GM21723 (cell line): ENCODE data around the gene PPP4C.

Experiments used
- ATAC-seq: cut with Tn5 transposase; IDR thresholded peaks from one replicate; pipeline ENCODE4 v1.9.1; 2021; ENCODE audit warnings: mild to moderate bottlenecking, moderate library complexity; ENCODE audit not compliant: unreplicated experiment

PPP4C gene

GRCh38 chr16:30079480-30079879 is 3.7 kb downstream of the PPP4C start:
- ATAC-seq = no peak

- no peak for ATAC-seq
Observed at GRCh38 chr16:30082545-30083090, 6.8 kb downstream of the PPP4C start.

DNA sequence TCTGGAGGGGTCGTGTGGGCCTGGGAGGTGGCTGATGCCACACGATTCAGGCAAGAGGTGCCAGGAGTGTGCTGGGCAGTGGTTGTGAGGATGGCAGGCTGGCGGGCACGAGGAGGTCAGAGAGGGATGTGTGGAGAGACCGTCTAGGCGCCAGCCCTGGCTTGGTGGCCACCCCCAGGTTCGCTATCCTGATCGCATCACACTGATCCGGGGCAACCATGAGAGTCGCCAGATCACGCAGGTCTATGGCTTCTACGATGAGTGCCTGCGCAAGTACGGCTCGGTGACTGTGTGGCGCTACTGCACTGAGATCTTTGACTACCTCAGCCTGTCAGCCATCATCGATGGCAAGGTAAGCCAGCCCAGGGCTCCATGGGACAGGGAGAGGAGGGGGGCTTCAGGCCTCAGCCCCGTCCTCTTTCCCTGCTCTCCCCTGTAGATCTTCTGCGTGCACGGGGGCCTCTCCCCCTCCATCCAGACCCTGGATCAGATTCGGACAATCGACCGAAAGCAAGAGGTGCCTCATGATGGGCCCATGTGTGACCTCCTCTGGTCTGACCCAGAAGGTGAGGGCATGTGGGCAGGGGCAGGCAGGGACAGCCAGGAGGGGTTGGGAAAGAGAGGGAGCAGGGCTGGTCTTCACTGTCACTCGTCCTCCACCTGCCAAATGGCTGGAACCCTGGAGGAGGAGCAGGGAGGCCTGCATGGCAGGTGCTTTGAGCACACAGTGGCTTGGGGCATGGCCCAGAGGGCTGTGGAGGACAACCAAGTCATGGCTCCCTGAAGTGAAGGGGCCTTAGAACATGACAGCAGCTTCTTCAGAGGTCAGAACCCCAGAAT is 7.6 kb downstream of the PPP4C start:
- ATAC-seq = no peak

- no peak for ATAC-seq
Observed at GRCh38 chr16:30084096-30084815, 8.5 kb downstream of the PPP4C start.

DNA sequence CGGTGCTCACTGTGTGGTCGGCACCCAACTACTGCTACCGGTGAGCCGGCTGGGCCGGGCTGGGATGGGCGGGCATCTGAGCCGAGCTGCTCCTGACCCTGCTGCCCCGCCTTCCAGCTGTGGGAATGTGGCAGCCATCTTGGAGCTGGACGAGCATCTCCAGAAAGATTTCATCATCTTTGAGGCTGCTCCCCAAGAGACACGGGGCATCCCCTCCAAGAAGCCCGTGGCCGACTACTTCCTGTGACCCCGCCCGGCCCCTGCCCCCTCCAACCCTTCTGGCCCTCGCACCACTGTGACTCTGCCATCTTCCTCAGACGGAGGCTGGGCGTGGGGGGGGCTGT is 9.0 kb downstream of the PPP4C start:
- ATAC-seq = no peak

DNA sequence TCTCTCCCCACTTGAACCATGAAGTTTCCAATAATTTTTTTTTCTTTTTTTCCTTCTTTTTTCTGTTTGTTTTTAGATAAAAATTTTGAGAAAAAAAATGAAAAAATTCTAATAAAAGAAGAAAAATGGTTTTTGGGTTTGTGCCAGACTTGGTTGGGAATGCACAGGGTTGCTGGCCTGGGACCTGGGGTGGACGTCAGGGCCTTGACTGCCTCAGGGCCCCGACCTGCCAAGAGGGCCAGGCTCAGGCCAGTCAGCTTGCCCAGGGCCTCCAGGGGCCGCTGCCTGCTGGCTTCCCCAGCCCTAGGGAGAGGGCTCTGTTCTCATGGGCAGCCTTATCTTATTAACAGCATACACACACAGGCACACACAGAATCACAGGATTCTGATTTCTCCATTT is 9.5 kb downstream of the PPP4C start:
- no peak for ATAC-seq

- no peak for ATAC-seq
Observed at GRCh38 chr16:30085820-30086219, 10.0 kb downstream of the PPP4C start.

GRCh38 chr16:30086291-30087140 is 10.7 kb downstream of the PPP4C start:
- ATAC-seq = no peak

DNA sequence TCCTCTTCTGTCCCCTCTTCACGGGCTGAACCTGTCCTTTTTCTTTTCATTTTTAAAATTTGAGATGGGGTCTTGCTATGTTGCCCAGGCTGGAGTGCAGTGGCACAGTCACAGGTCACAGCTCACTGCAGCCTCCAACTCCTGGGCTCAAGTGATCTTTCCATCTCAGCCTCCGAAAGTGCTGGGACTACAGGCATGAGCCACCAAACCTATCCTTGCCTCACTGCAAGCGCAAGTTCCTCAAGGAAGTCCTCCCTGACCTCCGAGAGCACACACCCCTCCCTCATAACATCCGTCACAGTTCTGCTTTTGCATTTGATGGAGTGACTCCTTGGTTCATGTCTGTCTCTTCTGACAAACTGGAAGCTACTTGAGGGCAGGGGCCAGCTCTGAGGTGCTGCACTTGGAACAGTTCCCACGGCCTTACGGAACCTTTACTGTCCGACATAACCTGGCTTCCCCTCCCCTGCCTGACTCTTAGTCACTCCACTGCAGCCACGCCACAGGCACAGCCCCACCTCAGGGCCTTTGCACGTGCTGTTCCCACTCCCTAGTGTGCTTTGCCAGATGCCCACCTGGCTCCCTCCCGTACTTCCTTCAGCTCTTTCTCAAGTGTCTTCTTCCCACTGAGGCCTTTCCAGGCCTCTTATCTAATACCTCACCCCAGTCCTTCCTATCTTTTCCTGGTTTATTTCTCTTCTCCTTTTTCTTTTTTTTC is 11.5 kb downstream of the PPP4C start:
- ATAC-seq = no peak

DNA sequence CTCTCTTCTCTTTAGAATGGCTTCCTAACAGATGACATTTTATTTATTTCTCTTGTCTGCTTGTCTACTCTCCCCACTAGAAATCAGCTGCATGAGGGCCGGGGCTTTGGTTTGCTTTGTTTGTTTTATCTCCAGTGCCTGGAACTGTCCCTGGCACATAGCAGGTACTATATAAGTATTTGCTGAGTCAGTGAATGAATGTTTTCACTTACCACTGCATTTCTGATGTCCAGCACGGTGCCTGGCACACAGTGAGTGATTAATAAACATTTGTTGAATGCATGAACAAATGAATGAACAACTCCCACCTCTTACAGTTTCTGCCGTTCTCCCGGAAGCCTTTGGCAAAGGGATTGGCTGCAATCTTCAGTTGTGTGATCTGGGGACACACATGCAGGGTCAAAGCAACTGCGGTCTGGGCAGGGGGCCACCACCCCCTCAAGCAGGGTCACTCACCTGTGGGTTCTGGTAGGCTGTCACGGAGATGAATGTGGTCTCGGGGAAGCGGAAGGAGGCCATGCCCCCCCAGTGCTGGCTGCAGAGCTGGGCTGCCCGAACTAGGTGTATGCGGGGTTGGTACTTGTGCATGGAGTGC is 12.5 kb downstream of the PPP4C start:
- no peak for ATAC-seq

GRCh38 chr16:30088832-30089624 is 13.2 kb downstream of the PPP4C start:
- no peak for ATAC-seq

GRCh38 chr16:30090610-30091331 is 15.0 kb downstream of the PPP4C start:
- ATAC-seq = no peak

DNA sequence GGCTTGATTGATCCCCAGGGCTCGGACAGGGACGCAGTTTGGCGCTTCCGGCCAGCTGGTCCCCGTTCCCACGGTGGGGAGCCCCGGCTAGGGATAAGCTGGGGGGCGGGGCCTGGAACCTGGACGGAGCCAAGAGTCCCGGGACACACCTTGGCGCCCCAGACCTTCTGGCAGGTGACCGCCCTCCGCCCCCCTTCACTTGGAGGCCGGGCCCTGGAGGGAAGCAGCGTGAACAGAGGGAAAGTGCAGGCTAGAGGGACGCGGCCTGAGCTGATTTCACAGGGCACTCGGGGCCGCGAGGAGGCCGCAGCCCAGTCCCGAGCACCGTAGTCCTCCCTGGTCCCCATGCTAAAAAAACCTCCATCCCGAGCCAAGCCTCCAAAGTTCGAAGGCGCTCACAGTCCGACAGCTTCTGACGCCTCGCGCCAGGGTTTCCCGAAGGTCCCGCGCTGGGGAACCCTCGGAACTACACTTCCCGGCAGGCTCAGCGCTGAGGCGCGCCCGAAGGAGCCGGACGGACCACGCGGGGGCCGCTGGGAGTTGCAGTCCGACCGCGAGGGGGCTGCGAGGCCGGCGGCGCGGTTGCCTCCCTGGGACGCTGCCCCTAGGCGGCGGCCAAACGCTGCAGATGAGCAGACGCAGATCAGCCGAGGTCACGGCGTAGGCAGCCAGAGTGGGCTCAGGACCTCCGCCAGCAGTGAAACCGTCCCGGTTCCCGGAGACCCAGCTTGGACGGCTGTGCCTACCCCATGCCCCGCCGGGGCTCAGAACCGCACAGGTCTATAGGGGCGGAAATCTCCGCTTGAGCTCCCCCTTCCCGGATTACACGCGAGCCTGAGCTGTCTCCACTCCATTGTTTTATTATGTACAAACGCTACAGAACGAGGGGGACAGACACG is 15.9 kb downstream of the PPP4C start, which contains the start of gene TBX6:
Gene TBX6, minus strand, starts transcription at position 451 of the 899 bp plus-strand sequence. CDS start 731 bp downstream, outside the sequence.
- peak; percentile 69 for ATAC-seq

DNA sequence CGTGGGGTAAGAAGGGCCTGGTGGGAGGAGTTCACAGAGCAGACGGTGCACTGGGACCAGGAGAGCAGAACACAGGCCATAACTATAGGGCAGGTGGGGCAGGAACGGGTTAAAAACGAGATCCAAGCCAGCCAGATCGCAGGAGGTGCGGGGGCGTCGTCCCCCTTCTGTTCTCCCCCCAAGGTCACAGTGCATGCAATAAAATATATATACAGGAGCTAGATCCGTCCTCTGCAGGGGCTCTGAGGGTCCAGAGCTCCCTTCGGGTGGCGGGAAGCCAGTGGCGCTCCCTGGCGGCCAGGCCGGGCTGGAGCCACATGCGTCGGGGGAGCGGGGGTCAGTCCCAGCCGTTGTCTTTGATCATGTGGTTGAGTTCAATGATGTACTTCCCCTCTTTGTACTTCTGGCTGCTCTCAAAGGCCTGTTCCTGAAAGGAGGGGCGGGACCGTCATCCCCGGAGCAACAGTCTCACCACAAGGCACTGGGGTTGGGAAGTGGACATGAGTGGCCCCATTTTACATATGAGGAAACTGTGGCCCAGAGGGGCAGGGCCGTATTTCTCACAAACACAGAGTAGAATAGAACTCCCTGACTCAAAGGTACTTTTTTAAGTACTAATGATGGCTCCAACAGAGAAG is 16.7 kb downstream of the PPP4C start:
- peak; percentile 52 for ATAC-seq

GRCh38 chr16:30094541-30095165 is 18.9 kb downstream of the PPP4C start:
- ATAC-seq = no peak
